Gastroesophageal sphincter (tissue), 3 donors: ENCODE results near the gene TREH.

Experiments
- POLR2AphosphoS5 ChIP-seq: sonication (generic); formaldehyde crosslinking; IDR thresholded peaks from one replicate; pipeline ENCODE4 v1.6.1; 2017; ENCODE audit warnings: antibody characterized with exemption
- TF ChIP-seq, protein P1 (sequence below), 4 experiments: fragments of 200-600 bp in 2 of 4; fragments of 450-650 bp in 2 of 4; sonication (generic) in 1 of 4; IDR thresholded peaks; one replicate each; pipeline ENCODE4 v1.5.1; 2017 to 2019; ENCODE audit warnings: antibody characterized with exemption in 4 of 4, mild to moderate bottlenecking in 2 of 4, moderate library complexity in 2 of 4

DNA sequence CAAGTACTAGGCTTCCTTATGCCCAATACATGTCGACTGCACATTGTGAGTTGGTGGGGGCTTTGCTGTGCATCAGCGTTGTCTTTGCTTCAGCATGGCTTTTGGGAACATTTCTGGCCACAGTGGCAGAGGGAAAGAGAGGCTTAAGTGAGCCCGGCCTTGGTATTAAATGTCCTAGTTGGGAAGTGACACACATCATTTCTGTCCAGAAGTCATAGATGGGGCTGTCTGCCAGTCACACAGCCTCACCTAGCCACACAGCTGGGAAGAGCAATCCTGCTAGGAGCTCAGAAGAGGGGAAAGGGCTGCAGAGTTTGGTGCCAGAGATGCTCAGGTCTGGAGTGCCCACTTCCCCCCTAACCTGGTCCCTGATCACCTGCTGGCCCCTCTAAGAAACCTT lies 27.6 kb downstream of the TREH start:
- no peak for TF ChIP-seq POLR2AphosphoS5
- TF ChIP-seq, protein P1, sequence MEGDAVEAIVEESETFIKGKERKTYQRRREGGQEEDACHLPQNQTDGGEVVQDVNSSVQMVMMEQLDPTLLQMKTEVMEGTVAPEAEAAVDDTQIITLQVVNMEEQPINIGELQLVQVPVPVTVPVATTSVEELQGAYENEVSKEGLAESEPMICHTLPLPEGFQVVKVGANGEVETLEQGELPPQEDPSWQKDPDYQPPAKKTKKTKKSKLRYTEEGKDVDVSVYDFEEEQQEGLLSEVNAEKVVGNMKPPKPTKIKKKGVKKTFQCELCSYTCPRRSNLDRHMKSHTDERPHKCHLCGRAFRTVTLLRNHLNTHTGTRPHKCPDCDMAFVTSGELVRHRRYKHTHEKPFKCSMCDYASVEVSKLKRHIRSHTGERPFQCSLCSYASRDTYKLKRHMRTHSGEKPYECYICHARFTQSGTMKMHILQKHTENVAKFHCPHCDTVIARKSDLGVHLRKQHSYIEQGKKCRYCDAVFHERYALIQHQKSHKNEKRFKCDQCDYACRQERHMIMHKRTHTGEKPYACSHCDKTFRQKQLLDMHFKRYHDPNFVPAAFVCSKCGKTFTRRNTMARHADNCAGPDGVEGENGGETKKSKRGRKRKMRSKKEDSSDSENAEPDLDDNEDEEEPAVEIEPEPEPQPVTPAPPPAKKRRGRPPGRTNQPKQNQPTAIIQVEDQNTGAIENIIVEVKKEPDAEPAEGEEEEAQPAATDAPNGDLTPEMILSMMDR (IDR thresholded peaks at IDR 0.05): no peak
